ENCODE data around the gene ZNF195. TPM values are rescaled to one million over a fixed set of nuclear protein-coding genes. Genes with fewer than 3 reads are reported as not detected.

ZNF195 gene
- total RNA-seq (2022; extraction: Qiagen RNA extraction; ENCODE audit: low read depth), result 19.0 to 21.7 TPM (median 20.3 TPM) in 5 replicates

DNA sequence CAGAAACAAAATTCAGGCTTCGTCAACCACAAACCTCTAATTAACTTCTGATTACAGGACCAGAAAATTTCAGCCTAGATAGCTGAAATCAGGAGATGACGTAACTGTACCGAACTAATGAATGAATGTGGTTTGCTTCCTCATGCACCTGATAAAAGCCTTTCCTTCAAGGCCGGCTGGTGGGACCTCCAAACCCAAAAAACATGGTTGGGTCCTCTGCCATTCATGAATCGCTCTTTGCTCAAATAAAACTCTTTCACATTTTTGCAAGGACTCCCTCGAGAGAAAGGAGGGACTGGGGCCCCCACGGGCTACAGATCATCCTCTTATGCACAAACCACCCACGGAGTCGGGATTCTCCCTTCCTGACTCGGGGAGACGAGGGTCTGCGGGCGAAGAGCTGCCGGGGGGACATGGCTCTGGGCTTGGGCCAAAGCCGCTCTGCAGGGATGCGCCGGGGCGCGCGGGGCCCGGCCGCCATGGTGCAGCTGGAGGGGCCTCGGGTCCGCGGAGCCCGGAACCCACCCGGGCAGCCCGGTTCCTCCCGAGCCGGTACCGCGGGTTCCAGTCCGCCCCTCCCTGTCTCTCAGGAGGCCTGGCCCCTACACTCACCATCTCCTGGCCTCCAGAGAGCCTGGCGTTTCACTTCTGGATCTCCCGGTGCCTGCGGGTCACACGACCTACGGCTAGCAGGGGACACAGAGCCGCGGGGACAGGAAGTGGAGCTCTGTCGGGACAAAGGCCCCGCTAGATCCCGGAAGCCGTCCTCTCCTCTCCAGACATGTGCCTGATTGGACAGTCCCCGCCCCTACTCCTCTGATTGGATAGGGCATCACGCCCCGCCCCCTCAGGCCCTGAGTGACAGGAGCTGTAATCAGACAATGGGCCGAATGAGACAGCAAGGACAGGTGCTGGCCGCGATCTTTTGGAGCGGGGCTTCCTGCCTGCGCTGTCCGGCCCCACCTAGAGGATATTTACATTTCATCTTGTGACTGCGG lies at the start of gene ZNF195:
Gene ZNF195, minus strand, starts transcription at position 721 of the 998 bp plus-strand sequence. Its CDS starts 106 bp downstream, at position 615.

Other genes with a start within 250 kb of the ZNF195 start
- gene OSBPL5, start 213.8 kb downstream of the ZNF195 start, total RNA-seq (2022; extraction: Qiagen RNA extraction; ENCODE audit: low read depth), result 6.4 to 8.3 TPM (median 7.0 TPM) in 5 replicates
- gene MRGPRG, start 160.3 kb downstream of the ZNF195 start, total RNA-seq (2022; extraction: Qiagen RNA extraction; ENCODE audit: low read depth), result not detected in 5 replicates
- gene MRGPRE, start 146.7 kb downstream of the ZNF195 start, total RNA-seq (2022; extraction: Qiagen RNA extraction; ENCODE audit: low read depth), result 0.14 to 0.17 TPM in 2 of 5 replicates, not detected in the others

All from A549 treated with GW870086 at 1 μM for 4 hours (cell line).